ENCODE data around the gene SDR9C7.
"Not testable (repeated sequence)": the region's sequence is repeated elsewhere in the genome, so short reads cannot be mapped to it uniquely, and the experiment has no call there.

The SDR9C7 gene

GRCh38 chr12:56933826-56934625 is at the start of gene SDR9C7:
Gene SDR9C7, minus strand, starts transcription at chr12:56934408. Its CDS starts 147 bp downstream, at chr12:56934261.
- H3K4me3 ChIP-seq (ENCODE audit: low read length) = no peak within 1 kb of the TSS
- H3K9ac ChIP-seq (ENCODE audit: low read length) = no peak within 1 kb of the TSS
- no peaks in the 10 kb centered on the region for H3K4me1 ChIP-seq (ENCODE audit: control insufficient read depth, insufficient read depth, low read length)
- no peaks in the 10 kb centered on the region for H3K36me3 ChIP-seq (ENCODE audit: control insufficient read depth, insufficient read depth, low read length)
- no peak within 1 kb of the TSS for H3K27ac ChIP-seq (ENCODE audit: low read depth, low read length)
- H3K27me3 ChIP-seq (ENCODE audit: control insufficient read depth, insufficient read depth, low read length) = peaks cover 3% of the 10 kb centered on the region

GRCh38 chr12:56983386-56983785 is 49.2 kb upstream of the SDR9C7 start:
- no peak overlapping the region for H3K9ac ChIP-seq (ENCODE audit: low read length)
- H3K4me3 ChIP-seq (ENCODE audit: low read length) = no peak overlapping the region
- H3K36me3 ChIP-seq (ENCODE audit: control insufficient read depth, insufficient read depth, low read length) = no peaks in the 10 kb centered on the region
- no peaks in the 10 kb centered on the region for H3K4me1 ChIP-seq (ENCODE audit: control insufficient read depth, insufficient read depth, low read length)
- no peak overlapping the region for H3K27ac ChIP-seq (ENCODE audit: low read depth, low read length)
- no peaks in the 10 kb centered on the region for H3K27me3 ChIP-seq (ENCODE audit: control insufficient read depth, insufficient read depth, low read length)

GRCh38 chr12:56982578-56983236 is 48.5 kb upstream of the SDR9C7 start:
- H3K4me3 ChIP-seq (ENCODE audit: low read length); H3K27ac ChIP-seq (ENCODE audit: low read depth, low read length); H3K36me3 ChIP-seq (ENCODE audit: control insufficient read depth, insufficient read depth, low read length); H3K9ac ChIP-seq (ENCODE audit: low read length); H3K27me3 ChIP-seq (ENCODE audit: control insufficient read depth, insufficient read depth, low read length); H3K4me1 ChIP-seq (ENCODE audit: control insufficient read depth, insufficient read depth, low read length): not testable (repeated sequence)

GRCh38 chr12:56980941-56981530 is 46.8 kb upstream of the SDR9C7 start:
- no peaks in the 10 kb centered on the region for H3K36me3 ChIP-seq (ENCODE audit: control insufficient read depth, insufficient read depth, low read length)
- H3K27ac ChIP-seq (ENCODE audit: low read depth, low read length) = no peak overlapping the region
- H3K4me1 ChIP-seq (ENCODE audit: control insufficient read depth, insufficient read depth, low read length) = no peaks in the 10 kb centered on the region
- no peaks in the 10 kb centered on the region for H3K27me3 ChIP-seq (ENCODE audit: control insufficient read depth, insufficient read depth, low read length)
- no peak overlapping the region for H3K9ac ChIP-seq (ENCODE audit: low read length)
- H3K4me3 ChIP-seq (ENCODE audit: low read length) = no peak overlapping the region

GRCh38 chr12:56980268-56980667 is 46.1 kb upstream of the SDR9C7 start:
- H3K27me3 ChIP-seq (ENCODE audit: control insufficient read depth, insufficient read depth, low read length) = no peaks in the 10 kb centered on the region
- no peaks in the 10 kb centered on the region for H3K4me1 ChIP-seq (ENCODE audit: control insufficient read depth, insufficient read depth, low read length)
- H3K27ac ChIP-seq (ENCODE audit: low read depth, low read length) = no peak overlapping the region
- no peaks in the 10 kb centered on the region for H3K36me3 ChIP-seq (ENCODE audit: control insufficient read depth, insufficient read depth, low read length)
- no peak overlapping the region for H3K9ac ChIP-seq (ENCODE audit: low read length)
- no peak overlapping the region for H3K4me3 ChIP-seq (ENCODE audit: low read length)

- no peak overlapping the region for H3K9ac ChIP-seq (ENCODE audit: low read length)
- no peaks in the 10 kb centered on the region for H3K27me3 ChIP-seq (ENCODE audit: control insufficient read depth, insufficient read depth, low read length)
- no peak overlapping the region for H3K4me3 ChIP-seq (ENCODE audit: low read length)
- no peaks in the 10 kb centered on the region for H3K36me3 ChIP-seq (ENCODE audit: control insufficient read depth, insufficient read depth, low read length)
- H3K4me1 ChIP-seq (ENCODE audit: control insufficient read depth, insufficient read depth, low read length) = no peaks in the 10 kb centered on the region
- no peak overlapping the region for H3K27ac ChIP-seq (ENCODE audit: low read depth, low read length)
Observed at GRCh38 chr12:56979628-56980027, 45.4 kb upstream of the SDR9C7 start.

GRCh38 chr12:56978397-56979138 is 44.4 kb upstream of the SDR9C7 start:
- Histone ChIP-seq H3K4me3 (ENCODE audit: low read length) (no peak overlapping the region), H3K27me3 (ENCODE audit: control insufficient read depth, insufficient read depth, low read length) (no peaks in the 10 kb centered on the region), H3K4me1 (ENCODE audit: control insufficient read depth, insufficient read depth, low read length) (no peaks in the 10 kb centered on the region), H3K27ac (ENCODE audit: low read depth, low read length) (no peak overlapping the region), H3K9ac (ENCODE audit: low read length) (no peak overlapping the region), H3K36me3 (ENCODE audit: control insufficient read depth, insufficient read depth, low read length) (no peaks in the 10 kb centered on the region)

- not testable (repeated sequence) for H3K4me3 ChIP-seq (ENCODE audit: low read length); H3K27me3 ChIP-seq (ENCODE audit: control insufficient read depth, insufficient read depth, low read length); H3K9ac ChIP-seq (ENCODE audit: low read length); H3K27ac ChIP-seq (ENCODE audit: low read depth, low read length); H3K4me1 ChIP-seq (ENCODE audit: control insufficient read depth, insufficient read depth, low read length); H3K36me3 ChIP-seq (ENCODE audit: control insufficient read depth, insufficient read depth, low read length)
Observed at GRCh38 chr12:56977361-56977760, 43.2 kb upstream of the SDR9C7 start.

- not testable (repeated sequence) for H3K36me3 ChIP-seq (ENCODE audit: control insufficient read depth, insufficient read depth, low read length); H3K4me3 ChIP-seq (ENCODE audit: low read length); H3K4me1 ChIP-seq (ENCODE audit: control insufficient read depth, insufficient read depth, low read length); H3K27me3 ChIP-seq (ENCODE audit: control insufficient read depth, insufficient read depth, low read length); H3K27ac ChIP-seq (ENCODE audit: low read depth, low read length); H3K9ac ChIP-seq (ENCODE audit: low read length)
Observed at GRCh38 chr12:56974224-56974623, 40.0 kb upstream of the SDR9C7 start.

- not testable (repeated sequence) for H3K27me3 ChIP-seq (ENCODE audit: control insufficient read depth, insufficient read depth, low read length); H3K4me1 ChIP-seq (ENCODE audit: control insufficient read depth, insufficient read depth, low read length); H3K9ac ChIP-seq (ENCODE audit: low read length); H3K4me3 ChIP-seq (ENCODE audit: low read length); H3K27ac ChIP-seq (ENCODE audit: low read depth, low read length); H3K36me3 ChIP-seq (ENCODE audit: control insufficient read depth, insufficient read depth, low read length)
Observed at GRCh38 chr12:56968910-56969309, 34.7 kb upstream of the SDR9C7 start.

- not testable (repeated sequence) for H3K36me3 ChIP-seq (ENCODE audit: control insufficient read depth, insufficient read depth, low read length); H3K27me3 ChIP-seq (ENCODE audit: control insufficient read depth, insufficient read depth, low read length); H3K27ac ChIP-seq (ENCODE audit: low read depth, low read length); H3K4me3 ChIP-seq (ENCODE audit: low read length); H3K9ac ChIP-seq (ENCODE audit: low read length); H3K4me1 ChIP-seq (ENCODE audit: control insufficient read depth, insufficient read depth, low read length)
Observed at GRCh38 chr12:56965997-56966642, 31.9 kb upstream of the SDR9C7 start.

GRCh38 chr12:56965124-56965523 is 30.9 kb upstream of the SDR9C7 start:
- H3K9ac ChIP-seq (ENCODE audit: low read length); H3K27ac ChIP-seq (ENCODE audit: low read depth, low read length): not testable (repeated sequence)

More at GRCh38 chr12:56965124-56965523, 30.9 kb upstream of the SDR9C7 start:
- H3K4me3 ChIP-seq (ENCODE audit: low read length); H3K36me3 ChIP-seq (ENCODE audit: control insufficient read depth, insufficient read depth, low read length); H3K27me3 ChIP-seq (ENCODE audit: control insufficient read depth, insufficient read depth, low read length); H3K4me1 ChIP-seq (ENCODE audit: control insufficient read depth, insufficient read depth, low read length): not testable (repeated sequence)

Data from rectal smooth muscle tissue (tissue), 1 donor.